B cell (primary cell): Measurements from ENCODE around the gene PKP2. TPM values are rescaled to one million over a fixed set of nuclear protein-coding genes. Genes with fewer than 3 reads are reported as not detected.

ENCODE experiments used
- ATAC-seq: fragments of 200-7000 bp; cut with Tn5 transposase; one replicate; pipeline ENCODE4 v1.10.0; 2021; ENCODE audit warnings: low read depth, mild to moderate bottlenecking, moderate number of reproducible peaks, moderate library complexity
- CTCF ChIA-PET: fragments of 350-600 bp; sonication (Branson Sonifier 250); formaldehyde crosslinking; loops from one replicate; lab custom pipeline; 2021; ENCODE audit warnings: antibody characterized with exemption, inconsistent platforms; lab: Charles Lee
- POLR2A ChIA-PET: fragments of 350-600 bp; sonication (Branson Sonifier 250); formaldehyde crosslinking; loops from one replicate; lab custom pipeline; 2021; ENCODE audit warnings: antibody characterized with exemption; lab: Charles Lee
- DNase-seq: peaks from one replicate; pipeline ENCODE4 v3.0.0; 2013
- H2AFZ ChIP-seq: 2 replicates; pipeline ENCODE4 v1.6.1; 2012; ENCODE audit warnings: mild to moderate bottlenecking, low read depth, low read length; ENCODE audit not compliant: insufficient read depth, poor library complexity, severe bottlenecking
- H3K27ac ChIP-seq, 2 donors: 1 replicate in 1 of 2; 2 replicates in 1 of 2; pipeline ENCODE4 v1.5.1; 2012 to 2013; ENCODE audit warnings: low read length in 2 of 2, mild to moderate bottlenecking in 2 of 2, moderate library complexity in 1 of 2
- H3K27me3 ChIP-seq, 4 experiments: fragments of 200-600 bp in 1 of 4; sonication (generic) in 1 of 4; replicated peaks in 1 of 4; 1 replicate in 2 of 4; 2 replicates in 2 of 4; pipeline versions ENCODE4 v1.6.1 to v1.7.0; 2013 to 2016; ENCODE audit warnings: low read length in 3 of 4, mild to moderate bottlenecking in 2 of 4, mixed read lengths in 1 of 4, moderate library complexity in 1 of 4; ENCODE audit not compliant: insufficient read depth in 4 of 4, control insufficient read depth in 3 of 4; ENCODE audit errors: control extremely low read depth in 1 of 4
- H3K36me3 ChIP-seq, 2 experiments: replicated peaks in 1 of 2; 1 replicate in 1 of 2; 2 replicates in 1 of 2; pipeline versions ENCODE4 v1.6.1 to v1.7.1; 2013; ENCODE audit warnings: low read length in 1 of 2; ENCODE audit not compliant: insufficient read depth in 2 of 2, control insufficient read depth in 1 of 2; ENCODE audit errors: control extremely low read depth in 1 of 2, extremely low read depth in 1 of 2
- H3K4me1 ChIP-seq, 2 donors: fragments of 200-600 bp in 1 of 2; sonication (generic) in 1 of 2; 1 replicate in 1 of 2; 2 replicates in 1 of 2; pipeline versions ENCODE4 v1.5.1 to v1.6.1; 2013 to 2017; ENCODE audit warnings: low read length in 2 of 2; ENCODE audit not compliant: control insufficient read depth in 2 of 2, insufficient read depth in 2 of 2
- H3K4me2 ChIP-seq: replicated peaks from 2 replicates; pipeline ENCODE3; 2012; ENCODE audit warnings: mild to moderate bottlenecking, low read depth, low read length; ENCODE audit not compliant: poor library complexity, severe bottlenecking
- H3K4me3 ChIP-seq, 5 experiments: fragments of 200-600 bp in 1 of 5; sonication (generic) in 1 of 5; 1 replicate in 3 of 5; 2 replicates in 2 of 5; pipeline versions ENCODE4 v1.5.1 to v1.7.0; 2011 to 2016; ENCODE audit warnings: low read length in 4 of 5, mild to moderate bottlenecking in 4 of 5, low read depth in 2 of 5, control low read depth in 1 of 5, moderate library complexity in 1 of 5; ENCODE audit not compliant: insufficient read depth in 1 of 5; ENCODE audit errors: control extremely low read depth in 1 of 5, extremely low read depth in 1 of 5
- H3K79me2 ChIP-seq: fragments of 200-600 bp; sonication (generic); one replicate; pipeline ENCODE4 v1.6.0; 2016; ENCODE audit warnings: low read length; ENCODE audit not compliant: control insufficient read depth, insufficient read depth
- H3K9ac ChIP-seq: fragments of 200-600 bp; sonication (generic); 2 replicates; pipeline ENCODE4 v1.6.1; 2017; ENCODE audit warnings: mild to moderate bottlenecking, low read length, moderate library complexity
- H3K9me3 ChIP-seq, 3 donors: one replicate each; pipeline versions ENCODE4 v1.6.1 to v1.7.1; 2013; ENCODE audit warnings: low read length in 2 of 3; ENCODE audit not compliant: control insufficient read depth in 2 of 3, insufficient read depth in 1 of 3; ENCODE audit errors: control extremely low read depth in 1 of 3
- H4K20me1 ChIP-seq: 2 replicates; pipeline ENCODE4 v1.6.0; 2012; ENCODE audit warnings: mild to moderate bottlenecking, low read length; ENCODE audit not compliant: insufficient read depth, control insufficient read depth, poor library complexity, severe bottlenecking
- H3K27ac Mint-ChIP-seq: one replicate; pipeline ENCODE4 v1.8.0; 2021; ENCODE audit warnings: mixed read lengths
- H3K27me3 Mint-ChIP-seq: one replicate; pipeline ENCODE4 v1.8.0; 2021; ENCODE audit warnings: mixed read lengths
- H3K4me1 Mint-ChIP-seq: one replicate; pipeline ENCODE4 v1.8.0; 2021; ENCODE audit warnings: mixed read lengths
- H3K4me3 Mint-ChIP-seq: one replicate; pipeline ENCODE4 v1.8.0; 2021; ENCODE audit warnings: mixed read lengths
- H3K9me3 Mint-ChIP-seq: one replicate; pipeline ENCODE4 v1.8.0; 2022; ENCODE audit warnings: mixed read lengths; ENCODE audit not compliant: insufficient read depth
- CTCF ChIP-seq: fragments of 200-600 bp; IDR thresholded peaks from one replicate; pipeline ENCODE4 v1.8.0; 2022; ENCODE audit warnings: antibody characterized with exemption, mild to moderate bottlenecking
- EZH2 ChIP-seq: IDR thresholded peaks from 2 replicates; pipeline ENCODE4 v1.6.1; 2012; ENCODE audit warnings: borderline replicate concordance, low read depth, mild to moderate bottlenecking, moderate library complexity, low read length; ENCODE audit not compliant: insufficient read depth, poor library complexity, severe bottlenecking
- WGBS: methylation state at CpG from one replicate; pipeline ENCODE4 v1.1.5; 2013; ENCODE audit warnings: missing lambda C conversion rate; ENCODE audit not compliant: insufficient coverage; 5-methylcytosine and 5-hydroxymethylcytosine counted together
- intact Hi-C: fragments of 100-400 bp; cut with micrococcal nuclease; formaldehyde crosslinking; loops from one replicate; pipeline ENCODE4 v1.10.0; 2022
- polyA plus RNA-seq: library from polyadenylated mRNA; depleted of rRNA; stranded (reverse); fragments of >200 nt; gene quantifications from 2 replicates; pipeline ENCODE4 v1.2.3, GENCODE V29; 2012
- total RNA-seq, 2 donors: library from RNA; stranded (reverse); fragments of 120-200 nt in 1 of 2; gene quantifications; 1 replicate in 1 of 2; 2 replicates in 1 of 2; pipeline versions ENCODE4 v1.2.3 to v1.2.4, GENCODE V29; 2013 to 2022

Gene PKP2
- total and polyA plus RNA-seq, 2 donors (not counting 1 experiment from before 2014, with no cell fraction given): not detected

- H3K36me3 ChIP-seq: no peaks in the 10 kb centered on the region
- H3K79me2 ChIP-seq: no peaks in the 10 kb centered on the region
- no peak overlapping the region for H3K4me2 ChIP-seq
- intact Hi-C loops: no loop called here
- ATAC-seq: no peak
- Mint-ChIP-seq H3K27ac (no peak overlapping the region), H3K9me3 (no peaks in the 10 kb centered on the region), H3K27me3 (peaks cover 16% of the 10 kb centered on the region), H3K4me1 (no peaks in the 10 kb centered on the region), H3K4me3 (no peak overlapping the region)
- ChIA-PET CTCF (no interaction called here), POLR2A (no interaction called here)
- H3K4me3 ChIP-seq: no peak overlapping the region
- no peaks in the 10 kb centered on the region for H3K9me3 ChIP-seq
- H3K27ac ChIP-seq: no peak overlapping the region
- no peak overlapping the region for H2AFZ ChIP-seq
- no peak overlapping the region for H3K9ac ChIP-seq
- H3K27me3 ChIP-seq: no peaks in the 10 kb centered on the region
- no peak for TF ChIP-seq CTCF
- no peak for TF ChIP-seq EZH2
- DNase-seq: no peak
- no peaks in the 10 kb centered on the region for H3K4me1 ChIP-seq
- no peaks in the 10 kb centered on the region for H4K20me1 ChIP-seq
These were observed 107.1 kb downstream of the PKP2 start for GRCh38 chr12:32789446-32789845.

- no peak for TF ChIP-seq EZH2
- no peak for TF ChIP-seq CTCF
- no peak overlapping the region for H3K9ac ChIP-seq
- H3K79me2 ChIP-seq: no peaks in the 10 kb centered on the region
- H3K27ac Mint-ChIP-seq: no peak overlapping the region
- WGBS: 74% methylated on average over 3 of the region's 4 CpGs
- H3K36me3 ChIP-seq: no peaks in the 10 kb centered on the region
- no peak overlapping the region for H3K4me3 ChIP-seq
- no peaks in the 10 kb centered on the region for H3K4me1 Mint-ChIP-seq
- no peaks in the 10 kb centered on the region for H3K9me3 ChIP-seq
- ATAC-seq (no peak), DNase-seq (no peak)
- H2AFZ ChIP-seq: no peak overlapping the region
- no peaks in the 10 kb centered on the region for H3K27me3 ChIP-seq
- H3K4me2 ChIP-seq: no peak overlapping the region
- ChIA-PET POLR2A (no interaction called here), CTCF (no interaction called here)
- no peaks in the 10 kb centered on the region for H4K20me1 ChIP-seq
- H3K27me3 Mint-ChIP-seq: peaks cover 16% of the 10 kb centered on the region
- no peak overlapping the region for H3K4me3 Mint-ChIP-seq
- H3K27ac ChIP-seq: no peak overlapping the region
- intact Hi-C loops: no loop called here
- no peaks in the 10 kb centered on the region for H3K4me1 ChIP-seq
- H3K9me3 Mint-ChIP-seq: no peaks in the 10 kb centered on the region
These were observed 108.2 kb downstream of the PKP2 start for GRCh38 chr12:32788405-32788804.
